NOMO-1 (cell line): ENCODE results near the gene RPL36A.
A peak's percentile ranks its signal among the peaks of the same experiment; 100 is the strongest.

Source experiments
- DNase-seq, 2 experiments: peaks; one replicate each; lab custom pipeline; 2025; ENCODE audit not compliant: unreplicated experiment in 2 of 2; lab: John Stamatoyannopoulos, UW

RPL36A gene

GRCh38 chrX:101391831-101392230 is 1.0 kb downstream of the RPL36A start:
- DNase-seq, result no peak

GRCh38 chrX:101393530-101394305 is 2.9 kb downstream of the RPL36A start:
- no peak for DNase-seq

- DNase-seq, result no peak
Observed at GRCh38 chrX:101394372-101394771, 3.6 kb downstream of the RPL36A start.

GRCh38 chrX:101395789-101396188 is 5.0 kb downstream of the RPL36A start:
- peak; percentile 37 to 70 for DNase-seq

- DNase-seq, result no peak
Observed at GRCh38 chrX:101397779-101398178, 7.0 kb downstream of the RPL36A start.

- DNase-seq, result no peak
Observed at GRCh38 chrX:101398694-101399093, 7.9 kb downstream of the RPL36A start.

- DNase-seq, result no peak
Observed at GRCh38 chrX:101399825-101400224, 9.0 kb downstream of the RPL36A start.

- DNase-seq, result peak; percentile 22 to 30
Observed at GRCh38 chrX:101407167-101407747, 16.4 kb downstream of the RPL36A start.

GRCh38 chrX:101407748-101408531 is 17.1 kb downstream of the RPL36A start, which contains the start of the genes GLA and HNRNPH2:
Gene GLA (minus strand): TSS chrX:101407925. CDS start chrX:101407903, 22 bp downstream.
Gene HNRNPH2 (plus strand): TSS chrX:101408222. CDS start chrX:101411989, 3,767 bp downstream.
- DNase-seq, result peak; percentile 79 to 94

- no peak for DNase-seq
Observed at GRCh38 chrX:101408532-101408841, 17.7 kb downstream of the RPL36A start.

GRCh38 chrX:101409043-101409442 is 18.2 kb downstream of the RPL36A start:
- no peak for DNase-seq

GRCh38 chrX:101410461-101410860 is 19.6 kb downstream of the RPL36A start:
- no peak for DNase-seq

GRCh38 chrX:101411984-101412383 is 21.2 kb downstream of the RPL36A start:
- peak; percentile 29 to 38 for DNase-seq

- peak in 1 of 2 experiments; percentile 59 for DNase-seq
Observed at GRCh38 chrX:101415180-101416145, 24.7 kb downstream of the RPL36A start.

GRCh38 chrX:101416691-101417090 is 25.9 kb downstream of the RPL36A start:
- DNase-seq, result no peak

- DNase-seq, result no peak
Observed at GRCh38 chrX:101417190-101417589, 26.4 kb downstream of the RPL36A start.

GRCh38 chrX:101417981-101418841 is 27.4 kb downstream of the RPL36A start:
- peak; percentile 15 to 31 for DNase-seq

GRCh38 chrX:101419489-101419888 is 28.7 kb downstream of the RPL36A start:
- no peak for DNase-seq

- no peak for DNase-seq
Observed at GRCh38 chrX:101427954-101428353, 37.1 kb downstream of the RPL36A start.
